HuH-7.5 (cell line): ENCODE data around the gene SYCE1.

ENCODE experiments used
- DNase-seq: peaks from one replicate; pipeline ENCODE4 v3.0.0; 2011; ENCODE audit warnings: low spot score

SYCE1 gene

DNA sequence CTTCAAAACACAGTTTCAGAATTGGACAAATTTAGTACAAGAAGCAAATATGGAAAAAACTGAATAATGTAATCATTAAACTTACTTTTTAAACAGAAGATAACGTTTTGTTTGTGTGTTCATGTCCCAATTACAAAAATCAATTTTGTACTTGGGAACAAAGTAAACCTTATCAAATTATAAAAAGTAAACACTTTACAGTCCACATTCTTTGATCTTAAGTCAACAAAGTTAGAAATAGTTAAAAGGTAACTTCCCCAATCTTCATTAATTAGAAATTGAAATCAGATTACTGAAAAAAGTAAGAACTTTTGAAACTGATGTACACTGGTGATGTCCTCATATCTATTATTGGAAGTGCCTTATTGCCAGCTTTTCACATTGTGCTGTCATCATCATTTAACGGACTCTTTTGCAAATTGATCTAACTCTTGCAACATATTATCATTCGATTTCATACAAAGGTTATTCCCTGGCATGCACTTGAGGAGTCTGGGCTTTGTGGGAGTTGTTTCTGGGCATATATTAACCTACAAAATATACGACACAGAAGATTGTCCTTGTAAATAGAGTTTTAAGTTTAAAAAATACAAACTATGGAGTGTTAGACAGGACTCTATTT is 53.4 kb downstream of the SYCE1 start:
- DNase-seq: no peak

- no peak for DNase-seq
Observed at GRCh38 chr10:133511408-133511807, 54.0 kb downstream of the SYCE1 start.

- DNase-seq: no peak
Observed at GRCh38 chr10:133509700-133510099, 55.7 kb downstream of the SYCE1 start.
